Kidney (tissue), 14 donors: ENCODE results near the gene RETREG1. TPM values are rescaled to one million over a fixed set of nuclear protein-coding genes. Genes with fewer than 3 reads are reported as not detected.

ENCODE experiments used
- DNase-seq, 5 donors: peaks; one replicate each; pipeline ENCODE4 v3.0.0-alpha.2; 2013 to 2020
- FAIRE-seq: peaks from 2 replicates; lab custom pipeline; 2012; peaks lifted over from hg19 to GRCh38; lab: Jason Lieb, UNC
- H3K27ac ChIP-seq, 2 donors: one replicate each; pipeline ENCODE4 v1.7.0; 2013; ENCODE audit warnings: low read depth in 2 of 2, low read length in 2 of 2, inconsistent platforms in 1 of 2
- H3K27me3 ChIP-seq: one replicate; pipeline ENCODE4 v1.7.1; 2013; ENCODE audit warnings: low read length, inconsistent platforms; ENCODE audit not compliant: control insufficient read depth, insufficient read depth
- H3K36me3 ChIP-seq, 3 donors: one replicate each; pipeline versions ENCODE4 v1.7.0 to v1.7.1; 2013; ENCODE audit warnings: low read length in 3 of 3, control low read depth in 1 of 3, inconsistent platforms in 1 of 3; ENCODE audit not compliant: insufficient read depth in 3 of 3, control insufficient read depth in 2 of 3
- H3K4me1 ChIP-seq, 3 donors: one replicate each; pipeline versions ENCODE4 v1.7.0 to v1.7.1; 2013; ENCODE audit warnings: low read length in 3 of 3, inconsistent platforms in 1 of 3, low read depth in 1 of 3; ENCODE audit not compliant: control insufficient read depth in 2 of 3, insufficient read depth in 2 of 3
- H3K4me3 ChIP-seq, 3 donors: one replicate each; pipeline versions ENCODE4 v1.7.0 to v1.8.1; 2013; ENCODE audit warnings: low read length in 3 of 3, control low read depth in 1 of 3, inconsistent platforms in 1 of 3
- H3K9ac ChIP-seq, 3 donors: one replicate each; pipeline versions ENCODE4 v1.7.0 to v1.7.1; 2013; ENCODE audit warnings: low read length in 3 of 3, control low read depth in 1 of 3, inconsistent platforms in 1 of 3
- H3K9me3 ChIP-seq, 3 donors: one replicate each; pipeline versions ENCODE4 v1.7.0 to v1.7.1; 2013; ENCODE audit warnings: low read length in 3 of 3, control low read depth in 1 of 3, inconsistent platforms in 1 of 3; ENCODE audit not compliant: control insufficient read depth in 2 of 3, insufficient read depth in 1 of 3
- CTCF ChIP-seq: IDR thresholded peaks from 3 replicates; pipeline ENCODE4 v1.5.1; 2012; ENCODE audit warnings: mild to moderate bottlenecking, moderate library complexity, borderline replicate concordance; ENCODE audit not compliant: insufficient read depth; ENCODE audit errors: extremely low read depth
- intact Hi-C: fragments of 100-400 bp; cut with DNase I; formaldehyde crosslinking; loops from one replicate; pipeline ENCODE4 v1.11.1; 2022
- polyA plus RNA-seq: library from polyadenylated mRNA; stranded (reverse); fragments of 350-450 nt; fragmentation: Illumina TruSeq; extraction: RNeasy Lipid Tissue Mini Kit (QIAGEN cat#74804); gene quantifications from one replicate; pipeline ENCODE4 v1.2.3, GENCODE V29; 2014; ENCODE audit warnings: low read depth, low replicate concordance; ENCODE audit not compliant: insufficient read depth
- total RNA-seq: library from RNA; stranded (reverse); fragmentation: NEBNext Ultra II Directional; extraction: Animal tissue kit (Norgen Biotek cat#: 25700); gene quantifications from one replicate; pipeline ENCODE4 v1.2.1, GENCODE V29; 2021
- donor health status: control.
- donor health status: control.
- donor health status: control.
- donor health status: control.
- donor health status: control.
- donor health status: DM: yes; HTN: yes; CAD: no.
- donor health status: Normal renal cell carcinoma (clear cell type).

The RETREG1 gene
- total and polyA plus RNA-seq, 2 donors from 2014 or later: 53.6 to 104 TPM

- Histone ChIP-seq H3K4me1 (peaks cover 0 to 19% (median 8%) of the 10 kb centered on the region in 3 donors), H3K4me3 (no peak overlapping the region), H3K9me3 (no peaks in the 10 kb centered on the region), H3K27me3 (no peaks in the 10 kb centered on the region), H3K27ac (no peak overlapping the region), H3K9ac (no peak overlapping the region), H3K36me3 (no peaks in the 10 kb centered on the region)
- intact Hi-C loops: no loop called here
- FAIRE-seq (no peak), DNase-seq (no peak)
- TF ChIP-seq CTCF: no peak
Observed at GRCh38 chr5:16518606-16519005, 98.2 kb downstream of the RETREG1 start.

- Histone ChIP-seq H3K9me3 (no peaks in the 10 kb centered on the region), H3K4me1 (peaks cover 0 to 5% (median 0%) of the 10 kb centered on the region in 3 donors), H3K9ac (no peak overlapping the region), H3K27ac (no peak overlapping the region), H3K4me3 (no peak overlapping the region), H3K27me3 (no peaks in the 10 kb centered on the region), H3K36me3 (no peaks in the 10 kb centered on the region)
- DNase-seq (no peak), FAIRE-seq (no peak)
- no peak for TF ChIP-seq CTCF
- intact Hi-C loops: no loop called here
Observed at GRCh38 chr5:16515532-16515931, 101.3 kb downstream of the RETREG1 start.

- Histone ChIP-seq H3K9me3 (no peaks in the 10 kb centered on the region), H3K27ac (no peak overlapping the region), H3K9ac (no peak overlapping the region), H3K27me3 (no peaks in the 10 kb centered on the region), H3K4me3 (no peak overlapping the region), H3K36me3 (no peaks in the 10 kb centered on the region), H3K4me1 (peaks cover 0 to 5% (median 4%) of the 10 kb centered on the region in 3 donors)
- DNase-seq (no peak), FAIRE-seq (no peak)
- TF ChIP-seq CTCF: no peak
- intact Hi-C loops: no loop called here
Observed at GRCh38 chr5:16510098-16510497, 106.7 kb downstream of the RETREG1 start.
